HepG2 (cell line): Measurements from ENCODE around the gene PKIB. TPM values are rescaled to one million over a fixed set of nuclear protein-coding genes. Genes with fewer than 3 reads are reported as not detected.
A peak's percentile ranks its signal among the peaks of the same experiment; 100 is the strongest.

Experiments used
- ATF3 ChIP-seq: sonication (generic); formaldehyde crosslinking; IDR thresholded peaks from 2 replicates; pipeline ENCODE4 v1.4.0; 2020; ENCODE audit warnings: missing genetic modification reagents
- GLMP ChIP-seq: sonication (generic); formaldehyde crosslinking; IDR thresholded peaks from 2 replicates; pipeline ENCODE4 v1.9.0; 2021; ENCODE audit warnings: missing genetic modification reagents, mild to moderate bottlenecking, borderline replicate concordance
- HDAC1 ChIP-seq: sonication (generic); formaldehyde crosslinking; IDR thresholded peaks from 2 replicates; pipeline ENCODE4 v1.5.1; 2020; ENCODE audit warnings: mild to moderate bottlenecking, missing genetic modification reagents
- KDM6A ChIP-seq: IDR thresholded peaks from 2 replicates; pipeline ENCODE4 v1.6.1; 2016; ENCODE audit warnings: low read depth
- NR2F1 ChIP-seq, 2 experiments: fragments of 450-650 bp in 1 of 2; formaldehyde crosslinking in 1 of 2; IDR thresholded peaks; 2 replicates each; pipeline versions ENCODE4 v1.5.0 to v1.6.1; 2016 to 2020; ENCODE audit warnings: mild to moderate bottlenecking in 1 of 2, missing compliant biosample characterization in 1 of 2, missing genetic modification reagents in 1 of 2, moderate library complexity in 1 of 2
- SALL1 ChIP-seq: sonication (generic); formaldehyde crosslinking; IDR thresholded peaks from 2 replicates; pipeline ENCODE4 v1.8.0; 2022; ENCODE audit warnings: mild to moderate bottlenecking, missing genetic modification reagents
- SMARCE1 ChIP-seq: fragments of 450-650 bp; IDR thresholded peaks from 2 replicates; pipeline ENCODE4 v1.6.1; 2017; ENCODE audit warnings: borderline replicate concordance
- ZNF460 ChIP-seq: sonication (generic); formaldehyde crosslinking; IDR thresholded peaks from 2 replicates; pipeline ENCODE4 v1.5.1; 2020; ENCODE audit warnings: missing genetic modification reagents, mild to moderate bottlenecking, borderline replicate concordance
- ZNF563 ChIP-seq: sonication (generic); formaldehyde crosslinking; IDR thresholded peaks from 2 replicates; pipeline ENCODE4 v1.8.0; 2022; ENCODE audit warnings: mild to moderate bottlenecking, moderate library complexity, missing genetic modification reagents
- ZNF687 ChIP-seq: sonication (generic); formaldehyde crosslinking; IDR thresholded peaks from 2 replicates; pipeline ENCODE4 v1.5.1; 2020; ENCODE audit warnings: mild to moderate bottlenecking, missing genetic modification reagents, moderate library complexity
- ZNF709 ChIP-seq: sonication (generic); formaldehyde crosslinking; IDR thresholded peaks from 2 replicates; pipeline ENCODE4 v1.5.0; 2020; ENCODE audit warnings: mild to moderate bottlenecking, missing genetic modification reagents
- ZNF800 ChIP-seq: sonication (generic); formaldehyde crosslinking; IDR thresholded peaks from 2 replicates; pipeline ENCODE4 v1.4.0; 2020; ENCODE audit warnings: missing genetic modification reagents
- ZSCAN22 ChIP-seq: sonication (generic); formaldehyde crosslinking; IDR thresholded peaks from 2 replicates; pipeline ENCODE4 v1.4.0; 2020; ENCODE audit warnings: mild to moderate bottlenecking, missing genetic modification reagents
- polyA plus RNA-seq, 8 experiments: library from polyadenylated mRNA; depleted of rRNA in 3 of 8; stranded (reverse) in 7 of 8; unstranded in 1 of 8; fragments of >200 nt; fragmentation: Illumina TruSeq in 4 of 8; extraction: Trizol in 4 of 8; gene quantifications; 2 replicates each; pipeline versions ENCODE4 v1.2.1 to v1.2.3, GENCODE V29; 2011 to 2016; ENCODE audit warnings: low read depth in 4 of 8, missing spikeins in 1 of 8, mixed read lengths in 1 of 8; ENCODE audit not compliant: insufficient read depth in 1 of 8
- total RNA-seq, 5 experiments: library from RNA; depleted of rRNA; stranded (reverse); fragments of >200 nt; fragmentation: Illumina TruSeq; extraction: Trizol; gene quantifications; 2 replicates each; pipeline ENCODE4 v1.2.3, GENCODE V29; 2016; ENCODE audit warnings: low read depth in 1 of 5
- TF ChIP-seq, protein P1 (sequence below): sonication (generic); formaldehyde crosslinking; conservative IDR thresholded peaks from 2 replicates; pipeline ENCODE4 v1.8.0; 2022; ENCODE audit warnings: mild to moderate bottlenecking, moderate library complexity, missing genetic modification reagents
- TF ChIP-seq, protein P2 (sequence below): sonication (generic); formaldehyde crosslinking; IDR thresholded peaks from 2 replicates; pipeline ENCODE4 v1.4.0; 2020; ENCODE audit warnings: mild to moderate bottlenecking, missing genetic modification reagents

Gene PKIB
- total and polyA plus RNA-seq, 2 of the 13 experiments (the other 11 are each of a cell fraction or from before 2014, with no cell fraction given): 1.4 to 1.5 TPM

DNA sequence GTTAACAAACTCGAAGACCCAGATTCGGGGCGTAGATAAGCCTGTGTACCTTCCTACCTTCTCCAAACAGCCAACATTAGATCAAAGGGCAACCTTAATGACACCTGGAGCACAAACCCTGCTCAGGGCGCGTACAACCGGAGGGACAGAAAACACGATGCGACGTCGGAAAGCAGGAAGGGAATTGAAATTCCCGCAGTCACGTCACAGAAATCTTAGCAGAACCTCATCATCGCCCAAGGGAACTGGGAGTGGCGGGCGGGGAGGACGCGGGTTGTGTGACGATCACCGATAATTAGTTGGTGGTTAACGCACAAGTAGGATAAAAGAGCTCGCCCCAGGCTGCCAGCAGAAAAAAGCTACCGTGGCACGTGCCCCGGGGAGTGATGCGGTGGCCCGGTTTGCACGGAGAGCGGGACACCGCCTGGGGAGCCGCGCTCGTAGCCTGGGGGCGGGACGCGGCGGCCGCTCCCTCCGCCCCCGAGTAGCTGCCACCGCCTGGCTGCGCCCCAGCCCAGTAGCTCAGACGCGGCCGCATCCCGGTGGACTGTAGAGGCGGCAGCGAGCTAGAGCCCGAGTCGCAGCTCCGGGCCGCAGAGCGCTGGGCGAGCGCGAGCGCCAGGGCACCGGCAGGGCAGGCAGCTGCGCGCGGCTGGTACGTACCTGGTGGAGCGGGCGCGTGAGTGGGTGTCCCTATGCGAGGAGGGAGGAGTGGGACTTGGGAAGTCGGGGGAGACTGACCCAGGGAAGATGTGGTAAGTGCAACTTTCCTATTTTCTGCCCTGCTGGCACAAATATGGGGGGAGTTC lies at the start of gene PKIB (continued):
- no peak for TF ChIP-seq NR2F1 (CRISPR knock-in tag; IDR thresholded peaks at IDR 0.05)
- no peak for TF ChIP-seq ZNF460
- 0 out of 2 replicates have a peak, but pooled peaks have one; percentile 36 for TF ChIP-seq ATF3
- TF ChIP-seq KDM6A (CRISPR knock-in tag): no peak
- TF ChIP-seq HDAC1 (CRISPR knock-in tag): peak; percentile 26; the same call in 1 of the 2 replicates
- TF ChIP-seq SMARCE1: no peak
- TF ChIP-seq ZNF563: peak; percentile 80
- peak; percentile 98 for TF ChIP-seq ZNF800 (CRISPR knock-in tag)
- peak; percentile 52; the same call in 1 of the 2 replicates for TF ChIP-seq ZNF709
- TF ChIP-seq ZNF687 (CRISPR knock-in tag): peak; percentile 85
- TF ChIP-seq, protein P1, sequence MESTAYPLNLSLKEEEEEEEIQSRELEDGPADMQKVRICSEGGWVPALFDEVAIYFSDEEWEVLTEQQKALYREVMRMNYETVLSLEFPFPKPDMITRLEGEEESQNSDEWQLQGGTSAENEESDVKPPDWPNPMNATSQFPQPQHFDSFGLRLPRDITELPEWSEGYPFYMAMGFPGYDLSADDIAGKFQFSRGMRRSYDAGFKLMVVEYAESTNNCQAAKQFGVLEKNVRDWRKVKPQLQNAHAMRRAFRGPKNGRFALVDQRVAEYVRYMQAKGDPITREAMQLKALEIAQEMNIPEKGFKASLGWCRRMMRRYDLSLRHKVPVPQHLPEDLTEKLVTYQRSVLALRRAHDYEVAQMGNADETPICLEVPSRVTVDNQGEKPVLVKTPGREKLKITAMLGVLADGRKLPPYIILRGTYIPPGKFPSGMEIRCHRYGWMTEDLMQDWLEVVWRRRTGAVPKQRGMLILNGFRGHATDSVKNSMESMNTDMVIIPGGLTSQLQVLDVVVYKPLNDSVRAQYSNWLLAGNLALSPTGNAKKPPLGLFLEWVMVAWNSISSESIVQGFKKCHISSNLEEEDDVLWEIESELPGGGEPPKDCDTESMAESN: 0 out of 2 replicates have a peak, but pooled peaks have one; percentile 40
- TF ChIP-seq ZSCAN22 (CRISPR knock-in tag): no peak
- TF ChIP-seq, protein P2, sequence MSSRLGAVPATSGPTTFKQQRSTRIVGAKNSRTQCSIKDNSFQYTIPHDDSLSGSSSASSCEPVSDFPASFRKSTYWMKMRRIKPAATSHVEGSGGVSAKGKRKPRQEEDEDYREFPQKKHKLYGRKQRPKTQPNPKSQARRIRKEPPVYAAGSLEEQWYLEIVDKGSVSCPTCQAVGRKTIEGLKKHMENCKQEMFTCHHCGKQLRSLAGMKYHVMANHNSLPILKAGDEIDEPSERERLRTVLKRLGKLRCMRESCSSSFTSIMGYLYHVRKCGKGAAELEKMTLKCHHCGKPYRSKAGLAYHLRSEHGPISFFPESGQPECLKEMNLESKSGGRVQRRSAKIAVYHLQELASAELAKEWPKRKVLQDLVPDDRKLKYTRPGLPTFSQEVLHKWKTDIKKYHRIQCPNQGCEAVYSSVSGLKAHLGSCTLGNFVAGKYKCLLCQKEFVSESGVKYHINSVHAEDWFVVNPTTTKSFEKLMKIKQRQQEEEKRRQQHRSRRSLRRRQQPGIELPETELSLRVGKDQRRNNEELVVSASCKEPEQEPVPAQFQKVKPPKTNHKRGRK: no peak
- no peak for TF ChIP-seq GLMP (CRISPR knock-in tag)
- peak; percentile 51 for TF ChIP-seq SALL1 (CRISPR knock-in tag)
